Lung (tissue), 13 donors: Measurements from ENCODE around the gene TBPL1. TPM values are rescaled to one million over a fixed set of nuclear protein-coding genes. Genes with fewer than 3 reads are reported as not detected.

Source experiments
- ATAC-seq: fragments of 200-7000 bp; cut with Tn5 transposase; one replicate; pipeline ENCODE4 v1.9.1; 2020; ENCODE audit warnings: moderate number of reproducible peaks; ENCODE audit not compliant: insufficient read depth, low FRiP score
- DNase-seq, 3 donors: peaks; one replicate each; pipeline ENCODE4 v3.0.0-alpha.2; 2013 to 2017
- H3K27ac ChIP-seq, 2 donors: one replicate each; pipeline ENCODE4 v1.5.1; 2013; ENCODE audit warnings: mild to moderate bottlenecking in 2 of 2, moderate library complexity in 2 of 2, control low read depth in 1 of 2, inconsistent platforms in 1 of 2, low read depth in 1 of 2, low read length in 1 of 2
- H3K27me3 ChIP-seq, 3 donors: one replicate each; pipeline ENCODE4 v1.5.1; 2013; ENCODE audit warnings: low read length in 2 of 3; ENCODE audit not compliant: control insufficient read depth in 3 of 3, insufficient read depth in 3 of 3
- H3K36me3 ChIP-seq, 4 donors: one replicate each; pipeline ENCODE4 v1.5.1; 2013; ENCODE audit warnings: low read length in 4 of 4, mild to moderate bottlenecking in 1 of 4, moderate library complexity in 1 of 4; ENCODE audit not compliant: control insufficient read depth in 4 of 4, insufficient read depth in 4 of 4
- H3K4me1 ChIP-seq, 5 donors: one replicate each; pipeline ENCODE4 v1.5.1; 2013; ENCODE audit warnings: low read length in 5 of 5, mild to moderate bottlenecking in 2 of 5, moderate library complexity in 1 of 5; ENCODE audit not compliant: control insufficient read depth in 5 of 5, insufficient read depth in 5 of 5
- H3K4me3 ChIP-seq: one replicate; pipeline ENCODE4 v1.5.1; 2013; ENCODE audit warnings: mild to moderate bottlenecking, control low read depth, moderate library complexity
- H3K9ac ChIP-seq, 2 donors: one replicate each; pipeline ENCODE4 v1.5.1; 2013; ENCODE audit warnings: low read length in 2 of 2, control low read depth in 1 of 2; ENCODE audit not compliant: insufficient read depth in 1 of 2
- H3K9me3 ChIP-seq, 4 donors: one replicate each; pipeline ENCODE4 v1.5.1; 2013; ENCODE audit warnings: low read length in 3 of 4, mild to moderate bottlenecking in 1 of 4, moderate library complexity in 1 of 4; ENCODE audit not compliant: control insufficient read depth in 4 of 4, insufficient read depth in 3 of 4
- CTCF ChIP-seq: IDR thresholded peaks from 2 replicates; pipeline ENCODE4 v1.5.1; 2012; ENCODE audit warnings: mild to moderate bottlenecking; ENCODE audit errors: control extremely low read depth, extremely low read depth
- WGBS, 2 donors: extraction: QIAGEN DNeasy Blood & Tissue Kit; methylation state at CpG; one replicate each; pipeline ENCODE4 v1.1.7; 2013; 5-methylcytosine and 5-hydroxymethylcytosine counted together
- polyA plus RNA-seq, 2 donors: library from polyadenylated mRNA; stranded (reverse); fragments of 200-250 nt; gene quantifications; one replicate each; pipeline ENCODE4 v1.2.1, GENCODE V29; 2013
- small RNA-seq: library from RNA; depleted of rRNA; stranded (forward); fragments of <200 nt; gene quantifications from one replicate; pipeline ENCODE3, GENCODE V24; 2014; ENCODE audit warnings: low replicate concordance
- total RNA-seq, 2 donors: library from RNA; depleted of rRNA in 1 of 2; stranded (reverse); fragments of >200 nt in 1 of 2; gene quantifications; one replicate each; pipeline ENCODE4 v1.2.1, GENCODE V29; 2014 to 2021
- donor health status: control.
- donor health status: control.
- donor health status: Bipolar disorder and iron deficiency.
- donor health status: healthy.
- donor health status: DM: yes; HTN: yes; CAD: no.

The TBPL1 gene
- total and polyA plus RNA-seq, 4 donors, result 20.4 to 31.3 (median 23.0) TPM

DNA sequence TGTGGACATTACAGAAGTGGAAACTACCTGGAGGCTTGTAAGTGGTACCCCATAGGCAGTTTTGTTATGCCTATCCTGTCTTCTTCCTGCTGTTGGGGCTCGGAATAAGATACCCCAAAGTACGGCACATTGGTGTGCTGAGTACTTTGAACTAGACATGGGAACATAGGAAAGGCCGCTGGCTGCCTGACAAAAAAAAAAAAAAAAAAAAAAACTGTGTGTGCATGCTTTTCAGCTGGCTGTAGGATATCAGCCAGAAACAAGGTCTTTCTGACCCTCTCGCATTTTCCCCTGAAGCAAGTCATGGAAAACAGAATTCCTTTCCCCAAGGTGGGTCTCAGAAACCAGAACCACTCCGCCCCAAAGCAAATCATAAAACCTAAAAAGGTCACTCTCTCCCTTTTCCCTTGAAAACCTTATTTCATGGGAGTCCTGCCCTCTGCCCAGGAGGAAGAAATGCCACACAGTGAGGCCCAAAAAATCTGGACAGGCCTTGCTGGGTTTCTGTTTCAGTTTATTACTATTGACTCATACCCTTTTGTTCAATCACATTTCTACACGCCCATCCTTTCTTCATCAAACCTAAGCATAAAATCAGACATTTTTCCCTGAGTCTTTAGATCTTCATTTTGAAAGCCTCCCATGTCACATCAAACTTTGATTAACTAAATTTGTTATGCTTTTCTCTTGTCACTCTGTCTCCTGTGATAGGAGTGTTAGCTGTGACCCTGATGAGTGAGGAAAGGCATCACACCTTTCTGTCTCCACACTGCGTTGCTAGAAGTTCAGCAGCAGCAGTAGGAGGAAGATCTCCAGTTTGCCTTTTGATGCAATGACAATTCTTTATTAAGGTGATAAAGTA, 82.2 kb downstream of the TBPL1 start:
- peak; percentile 26 to 81 (median 79) for DNase-seq

GRCh38 chr6:134035823-134036296, 82.8 kb downstream of the TBPL1 start:
- Histone ChIP-seq H3K27me3 (no peaks in the 10 kb centered on the region), H3K9me3 (no peaks in the 10 kb centered on the region), H3K4me3 (no peak overlapping the region), H3K27ac (no peak overlapping the region), H3K36me3 (no peaks in the 10 kb centered on the region), H3K4me1 (peaks cover 2 to 31% (median 10%) of the 10 kb centered on the region in 5 donors), H3K9ac (no peak overlapping the region)
- ATAC-seq (no peak), DNase-seq (peak; percentile 36 to 52 (median 39))
- TF ChIP-seq CTCF, result no peak
- WGBS, 2 donors, result 75 to 79% methylated on average over 3 of the region's 3 CpGs

More for the DNA sequence above, 82.2 kb downstream of the TBPL1 start:
- no peaks in the 10 kb centered on the region for H3K27me3 ChIP-seq
- TF ChIP-seq CTCF, result no peak
- H3K4me1 ChIP-seq, result peaks cover 2 to 32% (median 10%) of the 10 kb centered on the region in 5 donors
- no peaks in the 10 kb centered on the region for H3K36me3 ChIP-seq
- ATAC-seq, result no peak
- peak overlapping the region in 1 of 2 donors; percentile 2 for H3K9ac ChIP-seq
- WGBS, 2 donors, result 83 to 87% methylated on average over 7 of the region's 7 CpGs
- no peak overlapping the region for H3K27ac ChIP-seq
- H3K9me3 ChIP-seq, result no peaks in the 10 kb centered on the region
- no peak overlapping the region for H3K4me3 ChIP-seq

- DNase-seq (no peak), ATAC-seq (no peak)
- no peaks in the 10 kb centered on the region for H3K27me3 ChIP-seq
- no peaks in the 10 kb centered on the region for H3K36me3 ChIP-seq
- no peak for TF ChIP-seq CTCF
- no peak overlapping the region for H3K27ac ChIP-seq
- 66 to 85% methylated on average over 1 of the region's 1 CpG for WGBS, 2 donors
- H3K4me1 ChIP-seq, result peaks cover 2 to 20% (median 10%) of the 10 kb centered on the region in 5 donors
- H3K9me3 ChIP-seq, result no peaks in the 10 kb centered on the region
- H3K9ac ChIP-seq, result no peak overlapping the region
- H3K4me3 ChIP-seq, result no peak overlapping the region
Observed at GRCh38 chr6:134039116-134039515, 86.1 kb downstream of the TBPL1 start.

Small RNAs within 50 kb of the gene (small RNA-seq; reads per million reads assigned to genes)
- gene AL449363.1, result not detected

Other genes with a start within 250 kb of the TBPL1 start
- 10 to 100 TPM; 42.2 to 80.9 TPM for gene TCF21, start 64.1 kb upstream of the TBPL1 start, total RNA-seq
- 10 to 100 TPM; 14.5 to 21.0 TPM for gene TCF21, start 64.1 kb upstream of the TBPL1 start, polyA plus RNA-seq
- gene SLC2A12, start 99.4 kb downstream of the TBPL1 start, total RNA-seq, result 1 to 10 TPM; 1.5 to 6.8 TPM
- 1 to 10 TPM in 1 of 2 donors, under 1 TPM in 1; 0.48 to 1.2 TPM for gene SLC2A12, start 99.4 kb downstream of the TBPL1 start, polyA plus RNA-seq